Naive thymus-derived CD4-positive, alpha-beta T cell (primary cell): Measurements from ENCODE around the gene ZNF14. TPM values are rescaled to one million over a fixed set of nuclear protein-coding genes. Genes with fewer than 3 reads are reported as not detected.
"Not testable (repeated sequence)": the region's sequence is repeated elsewhere in the genome, so short reads cannot be mapped to it uniquely, and the experiment has no call there.

Source experiments
- ATAC-seq: fragments of 150-1000 bp; cut with Tn5 transposase; 2 replicates; pipeline ENCODE4 v1.10.0; 2021; ENCODE audit warnings: mild to moderate bottlenecking, moderate library complexity
- CTCF ChIA-PET: fragments of 350-600 bp; sonication (Branson Sonifier 250); formaldehyde crosslinking; loops from one replicate; lab custom pipeline; 2021; ENCODE audit warnings: antibody characterized with exemption; lab: Charles Lee
- POLR2A ChIA-PET: fragments of 350-600 bp; sonication (Branson Sonifier 250); formaldehyde crosslinking; loops from one replicate; lab custom pipeline; 2021; ENCODE audit warnings: antibody characterized with exemption, inconsistent platforms; lab: Charles Lee
- DNase-seq, 9 donors: peaks; one replicate each; pipeline versions ENCODE4 v3.0.0 to v3.0.0-alpha.2; 2020 to 2022; ENCODE audit warnings: mixed read lengths in 1 of 9
- H3K27ac ChIP-seq: one replicate; pipeline ENCODE4 v1.7.0; 2013; ENCODE audit warnings: mild to moderate bottlenecking, low read depth, low read length, moderate library complexity
- H3K27me3 ChIP-seq, 2 donors: one replicate each; pipeline ENCODE4 v1.7.0; 2013; ENCODE audit warnings: low read length in 2 of 2, mild to moderate bottlenecking in 2 of 2, moderate library complexity in 2 of 2; ENCODE audit not compliant: control insufficient read depth in 2 of 2, insufficient read depth in 2 of 2
- H3K36me3 ChIP-seq, 3 experiments: 1 replicate in 2 of 3; 2 replicates in 1 of 3; pipeline ENCODE4 v1.7.0; 2013; ENCODE audit warnings: low read length in 3 of 3, mild to moderate bottlenecking in 3 of 3, moderate library complexity in 1 of 3; ENCODE audit not compliant: insufficient read depth in 3 of 3, control insufficient read depth in 2 of 3
- H3K4me1 ChIP-seq, 2 donors: one replicate each; pipeline ENCODE4 v1.7.0; 2013; ENCODE audit warnings: low read length in 2 of 2, mild to moderate bottlenecking in 2 of 2, moderate library complexity in 1 of 2; ENCODE audit not compliant: control insufficient read depth in 2 of 2, insufficient read depth in 2 of 2
- H3K4me3 ChIP-seq: 2 replicates; pipeline ENCODE4 v1.7.0; 2013; ENCODE audit warnings: mild to moderate bottlenecking, low read length
- H3K9me3 ChIP-seq, 3 experiments: 1 replicate in 2 of 3; 2 replicates in 1 of 3; pipeline ENCODE4 v1.7.0; 2013; ENCODE audit warnings: low read length in 3 of 3; ENCODE audit not compliant: control insufficient read depth in 2 of 3
- H3K27ac Mint-ChIP-seq, 9 donors: one replicate each; pipeline ENCODE4 v1.8.0; 2020 to 2022; ENCODE audit warnings: mixed read lengths in 9 of 9, mild to moderate bottlenecking in 8 of 9, moderate library complexity in 5 of 9, inconsistent platforms in 2 of 9
- H3K27me3 Mint-ChIP-seq, 5 donors: one replicate each; pipeline ENCODE4 v1.8.0; 2021 to 2022; ENCODE audit warnings: mixed read lengths in 5 of 5, mild to moderate bottlenecking in 1 of 5
- H3K36me3 Mint-ChIP-seq, 5 donors: one replicate each; pipeline ENCODE4 v1.8.0; 2020 to 2022; ENCODE audit warnings: mixed read lengths in 5 of 5, mild to moderate bottlenecking in 3 of 5, inconsistent platforms in 1 of 5
- H3K4me1 Mint-ChIP-seq, 7 donors: one replicate each; pipeline ENCODE4 v1.8.0; 2020 to 2022; ENCODE audit warnings: mixed read lengths in 7 of 7, mild to moderate bottlenecking in 3 of 7, inconsistent platforms in 1 of 7
- H3K4me3 Mint-ChIP-seq, 10 donors: one replicate each; pipeline ENCODE4 v1.8.0; 2020 to 2022; ENCODE audit warnings: mild to moderate bottlenecking in 10 of 10, mixed read lengths in 10 of 10, moderate library complexity in 6 of 10, inconsistent platforms in 2 of 10
- H3K9me3 Mint-ChIP-seq, 11 donors: one replicate each; pipeline ENCODE4 v1.8.0; 2020 to 2022; ENCODE audit warnings: mixed read lengths in 11 of 11, mild to moderate bottlenecking in 4 of 11, inconsistent platforms in 1 of 11, moderate library complexity in 1 of 11
- intact Hi-C, 2 donors: fragments of 100-400 bp; cut with micrococcal nuclease; formaldehyde crosslinking; loops; one replicate each; pipeline ENCODE4 v1.15.1; 2023
- polyA plus RNA-seq, 2 donors: library from polyadenylated mRNA; unstranded; fragments of 300-500 nt; fragmentation: Illumina TruSeq; gene quantifications; one replicate each; pipeline ENCODE4 v1.2.3, GENCODE V29; 2021
- total RNA-seq, 6 experiments: library from RNA in 5 of 6; stranded (reverse) in 5 of 6; gene quantifications; 1 replicate in 5 of 6; 2 replicates in 1 of 6; pipeline ENCODE4 v1.2.3 and lab custom pipeline; 2021 to 2026

Gene ZNF14
- total and polyA plus RNA-seq, 7 experiments from 2014 or later = 7.0 to 35.0 (median 17.6) TPM

- H3K4me1 ChIP-seq = peaks cover 14 to 33% of the 10 kb centered on the region in 2 donors
- POLR2A ChIA-PET = interaction anchor here (0.6 to 7.1 kb wide), 27 partner anchors 9 to 1935 kb away, joined by 3 to 119 read pairs (median 9); partner anchors contain the start of genes GMIP, NDUFA13, TSSK6 and ZNF14
- Mint-ChIP-seq H3K4me3 (peak overlapping the region; percentile 86 to 96 (median 91)), H3K9me3 (peaks cover 0 to 61% (median 28%) of the 10 kb centered on the region in 11 donors), H3K4me1 (peaks cover 5 to 54% (median 28%) of the 10 kb centered on the region in 7 donors), H3K36me3 (peaks cover 6 to 81% (median 36%) of the 10 kb centered on the region in 5 donors), H3K27me3 (peaks cover 0 to 4% (median 0%) of the 10 kb centered on the region in 5 donors), H3K27ac (peak overlapping the region; percentile 87 to 99 (median 95))
- no peak for ATAC-seq
- peaks cover 19 to 58% (median 20%) of the 10 kb centered on the region in 3 experiments for H3K36me3 ChIP-seq
- DNase-seq = no peak
- peak overlapping the region; percentile 93 for H3K27ac ChIP-seq
- intact Hi-C loops = no loop called here
- CTCF ChIA-PET = interaction anchor here (1.4 kb wide), 1 partner anchor 26 kb away, joined by 4 read pairs; the partner anchor contains the start of gene GMIP
- no peaks in the 10 kb centered on the region for H3K27me3 ChIP-seq
- H3K4me3 ChIP-seq = peak overlapping the region; percentile 65
- H3K9me3 ChIP-seq = peaks cover 0 to 31% (median 20%) of the 10 kb centered on the region in 3 experiments
These were observed 62.8 kb downstream of the ZNF14 start for GRCh38 chr19:19670070-19670551.

GRCh38 chr19:19668230-19669012 lies 64.5 kb downstream of the ZNF14 start, which contains the start of gene ZNF101:
ZNF101 (plus strand) TSS chr19:19668839; CDS start chr19:19668964, 125 bp downstream.
- peak; percentile 79 for ATAC-seq
- Mint-ChIP-seq H3K9me3 (peaks cover 0 to 46% (median 20%) of the 10 kb centered on the region in 11 donors), H3K4me3 (peak within 1 kb of the TSS; percentile 86 to 96 (median 91)), H3K27ac (peak within 1 kb of the TSS; percentile 95 to 99 (median 98)), H3K36me3 (peaks cover 0 to 73% (median 24%) of the 10 kb centered on the region in 5 donors), H3K27me3 (peaks cover 0 to 4% (median 0%) of the 10 kb centered on the region in 5 donors), H3K4me1 (peaks cover 5 to 49% (median 26%) of the 10 kb centered on the region in 7 donors)
- ChIA-PET CTCF (interaction anchor here (0.7 to 1.6 kb wide), 6 partner anchors 18 to 137 kb away, joined by 3 to 7 read pairs (median 4); partner anchors contain the start of genes GMIP and ZNF14), POLR2A (interaction anchor here (0.5 to 7.1 kb wide), 53 partner anchors 8 to 1937 kb away, joined by 3 to 119 read pairs (median 5); partner anchors contain the start of genes GMIP, LPAR2, NDUFA13 and PBX4)
- H3K27me3 ChIP-seq = no peaks in the 10 kb centered on the region
- H3K4me1 ChIP-seq = peaks cover 18 to 33% of the 10 kb centered on the region in 2 donors
- intact Hi-C loops = loop anchor here (1.0 to 10.0 kb wide), 22 partner anchors 18 to 1354 kb away; partner anchors contain the start of genes ZNF14 (in 2 of the 2), ZNF430 (in 2 of the 2), ZNF506 (in 2 of the 2) and ZNF93 (in 2 of the 2)
- peak within 1 kb of the TSS; percentile 65 for H3K4me3 ChIP-seq
- peaks cover 0 to 19% (median 13%) of the 10 kb centered on the region in 3 experiments for H3K9me3 ChIP-seq
- H3K27ac ChIP-seq = peak within 1 kb of the TSS; percentile 93
- H3K36me3 ChIP-seq = peaks cover 9 to 45% (median 13%) of the 10 kb centered on the region in 3 experiments
- peak; percentile 84 to 97 (median 95) for DNase-seq

- CTCF ChIA-PET = not testable (repeated sequence)
These were observed 67.4 kb downstream of the ZNF14 start for GRCh38 chr19:19665420-19665948.

DNA sequence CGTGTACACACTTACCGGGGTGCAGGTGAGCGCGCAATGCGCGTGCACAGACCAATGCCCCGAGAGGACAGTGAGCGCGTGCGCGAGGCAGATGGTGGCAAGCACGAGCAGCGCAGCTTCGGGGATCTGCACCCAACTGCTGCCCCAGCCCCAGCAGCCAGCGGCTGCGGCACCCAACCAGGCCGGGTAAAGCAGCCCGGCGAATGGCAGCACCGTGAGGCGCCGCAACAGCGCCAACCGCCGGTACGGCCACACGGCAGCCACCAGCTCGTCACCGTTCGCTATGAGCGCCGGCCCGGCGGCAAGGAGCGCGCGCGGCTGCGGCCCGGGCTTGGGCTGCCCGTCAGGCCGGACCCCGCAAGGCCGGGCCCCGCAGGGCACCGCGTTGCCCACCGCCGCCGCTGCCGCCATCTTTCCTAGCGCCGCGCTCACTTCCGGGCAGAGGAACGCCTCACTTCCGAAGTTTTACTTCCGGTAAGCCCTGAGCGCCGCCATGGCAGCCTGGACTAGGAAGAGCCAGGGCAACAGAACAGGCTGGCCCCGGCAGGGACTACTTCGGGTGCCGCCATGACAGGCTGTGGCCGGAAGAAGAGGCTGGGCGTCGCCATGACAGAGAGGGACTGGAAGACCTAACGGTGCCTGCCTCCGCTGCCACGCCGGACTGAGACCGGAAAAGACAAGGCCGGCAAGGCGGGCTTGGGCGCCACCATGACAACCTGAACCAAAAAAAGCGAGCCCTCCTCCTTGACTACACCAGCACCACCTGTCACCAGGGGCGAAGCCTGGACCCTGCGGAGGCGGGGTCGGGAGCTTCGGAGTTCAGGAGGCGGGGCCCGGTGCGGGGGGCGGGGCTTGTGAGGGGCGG lies 69.4 kb downstream of the ZNF14 start, which contains the start of gene ATP13A1:
Gene ATP13A1, minus strand, starts transcription at position 421 of the 865 bp plus-strand sequence. Its CDS starts 10 bp downstream, at position 411.
- POLR2A ChIA-PET = interaction anchor here (0.5 to 3.9 kb wide), 25 partner anchors 9 to 239 kb away, joined by 3 to 20 read pairs (median 4); partner anchors contain the start of genes GMIP, TSSK6, ZNF14 and ZNF253

More at GRCh38 chr19:19665420-19665948, 67.4 kb downstream of the ZNF14 start:
- H3K4me1 Mint-ChIP-seq = peaks cover 21 to 55% (median 38%) of the 10 kb centered on the region in 7 donors
- peak in 1 of 9 donors; percentile 13 for DNase-seq
- not testable (repeated sequence) for ATAC-seq, H3K27ac ChIP-seq, H3K9me3 ChIP-seq, H3K27me3 Mint-ChIP-seq, H3K4me3 ChIP-seq, H3K27me3 ChIP-seq
- H3K36me3 ChIP-seq = peaks cover 0 to 29% (median 0%) of the 10 kb centered on the region in 3 experiments
- H3K27ac Mint-ChIP-seq = peak overlapping the region in 5 of 9 donors; percentile 14 to 66 (median 36)
- intact Hi-C loops = loop anchor here (5.0 to 10.0 kb wide), 6 partner anchors 52 to 1357 kb away; partner anchors contain the start of genes ZNF430 (in 1 of the 2), ZNF486 (in 1 of the 2), ZNF682 (in 1 of the 2) and ZNF737 (in 1 of the 2)
- peaks cover 0 to 58% (median 10%) of the 10 kb centered on the region in 5 donors for H3K36me3 Mint-ChIP-seq
- peaks cover 0 to 18% (median 2%) of the 10 kb centered on the region in 11 donors for H3K9me3 Mint-ChIP-seq
- POLR2A ChIA-PET = interaction anchor here (0.6 to 7.1 kb wide), 9 partner anchors 21 to 236 kb away, joined by 3 to 119 read pairs (median 4); partner anchors contain the start of genes ZNF14, ZNF253, ZNF506 and ZNF93
- peaks cover 34 to 41% of the 10 kb centered on the region in 2 donors for H3K4me1 ChIP-seq
- peak overlapping the region in 5 of 10 donors; percentile 7 to 47 (median 18) for H3K4me3 Mint-ChIP-seq

DNA sequence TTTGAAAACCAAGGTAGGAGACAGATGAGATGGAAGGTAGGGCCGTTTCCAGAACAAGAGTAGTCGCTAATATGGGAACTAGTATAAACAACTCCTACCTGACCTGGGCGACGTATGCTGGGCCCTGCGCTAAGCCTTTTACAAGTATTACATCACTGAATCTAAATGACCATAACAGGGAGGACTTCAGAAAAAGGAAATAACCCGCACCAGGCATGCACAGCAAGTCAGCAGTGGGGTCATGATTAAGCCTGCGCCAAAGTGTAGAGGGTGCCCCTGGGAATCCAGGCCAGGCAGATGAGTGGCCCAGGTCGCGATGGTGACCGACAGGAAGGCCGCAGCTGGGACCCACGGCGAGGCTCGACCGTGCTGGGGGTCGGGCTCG lies 70.0 kb downstream of the ZNF14 start:
- peaks cover 0 to 48% (median 11%) of the 10 kb centered on the region in 5 donors for H3K36me3 Mint-ChIP-seq
- H3K27me3 Mint-ChIP-seq = no peaks in the 10 kb centered on the region
- H3K27ac Mint-ChIP-seq = peak overlapping the region; percentile 86 to 99 (median 94)
- peaks cover 20 to 39% (median 30%) of the 10 kb centered on the region in 7 donors for H3K4me1 Mint-ChIP-seq
- intact Hi-C loops = loop anchor here (1.0 to 10.0 kb wide), 19 partner anchors 20 to 902 kb away; partner anchors contain the start of genes BORCS8 (in 2 of the 2), GMIP (in 2 of the 2), PBX4 (in 2 of the 2) and RFXANK (in 2 of the 2)
- DNase-seq (no peak), ATAC-seq (no peak)
- CTCF ChIA-PET = no interaction called here
- peaks cover 30% of the 10 kb centered on the region in 2 donors for H3K4me1 ChIP-seq
- no peaks in the 10 kb centered on the region for H3K9me3 ChIP-seq
- peak overlapping the region; percentile 79 to 98 (median 93) for H3K4me3 Mint-ChIP-seq
- peaks cover 0 to 5% (median 0%) of the 10 kb centered on the region in 11 donors for H3K9me3 Mint-ChIP-seq
- H3K27ac ChIP-seq = peak overlapping the region; percentile 98
- peaks cover 0 to 35% (median 11%) of the 10 kb centered on the region in 3 experiments for H3K36me3 ChIP-seq
- H3K4me3 ChIP-seq = peak overlapping the region; percentile 96
- H3K27me3 ChIP-seq = no peaks in the 10 kb centered on the region
- POLR2A ChIA-PET = interaction anchor here (0.6 to 3.9 kb wide), 14 partner anchors 10 to 238 kb away, joined by 3 to 20 read pairs (median 6); partner anchors contain the start of genes GMIP, TSSK6, ZNF14 and ZNF253

More for the DNA sequence above, 69.4 kb downstream of the ZNF14 start, which contains the start of gene ATP13A1:
- Histone ChIP-seq H3K27ac (peak within 1 kb of the TSS; percentile 98), H3K9me3 (no peaks in the 10 kb centered on the region), H3K27me3 (no peaks in the 10 kb centered on the region), H3K36me3 (peaks cover 0 to 29% (median 6%) of the 10 kb centered on the region in 3 experiments), H3K4me3 (peak within 1 kb of the TSS; percentile 96), H3K4me1 (peaks cover 30 to 32% of the 10 kb centered on the region in 2 donors)
- H3K9me3 Mint-ChIP-seq = peaks cover 0 to 11% (median 1%) of the 10 kb centered on the region in 11 donors
- CTCF ChIA-PET = interaction anchor here (0.6 kb wide), 1 partner anchor 41 kb away, joined by 3 read pairs; no protein-coding TSS in a partner anchor
- H3K27ac Mint-ChIP-seq = peak within 1 kb of the TSS; percentile 93 to 99 (median 99)
- ATAC-seq (peak; percentile 85), DNase-seq (peak; percentile 83 to 96 (median 93))
- intact Hi-C loops = loop anchor here (1.0 to 10.0 kb wide), 19 partner anchors 20 to 901 kb away; partner anchors contain the start of genes BORCS8 (in 2 of the 2), GMIP (in 2 of the 2), PBX4 (in 2 of the 2) and RFXANK (in 2 of the 2)
- H3K27me3 Mint-ChIP-seq = peaks cover 0 to 4% (median 0%) of the 10 kb centered on the region in 5 donors
- H3K4me1 Mint-ChIP-seq = peaks cover 20 to 45% (median 36%) of the 10 kb centered on the region in 7 donors
- peak within 1 kb of the TSS; percentile 79 to 99 (median 96) for H3K4me3 Mint-ChIP-seq
- H3K36me3 Mint-ChIP-seq = peaks cover 0 to 49% (median 6%) of the 10 kb centered on the region in 5 donors
